Left lung (tissue), 10 donors: ENCODE results near the gene EZR. TPM values are rescaled to one million over a fixed set of nuclear protein-coding genes. Genes with fewer than 3 reads are reported as not detected.

Experiments
- ATAC-seq: fragments of 200-7000 bp; cut with Tn5 transposase; one replicate; pipeline ENCODE4 v1.9.1; 2020; ENCODE audit warnings: moderate library complexity
- DNase-seq, 4 donors: peaks; one replicate each; pipeline ENCODE4 v3.0.0-alpha.2; 2013 to 2020
- H3K27ac ChIP-seq, 2 donors: fragments of 200-600 bp; sonication (generic) in 1 of 2; one replicate each; pipeline versions ENCODE4 v1.5.0 to v1.8.0; 2020 to 2021
- H3K27me3 ChIP-seq, 2 donors: fragments of 200-600 bp; sonication (generic) in 1 of 2; one replicate each; pipeline versions ENCODE4 v1.5.0 to v1.8.0; 2020 to 2021
- H3K36me3 ChIP-seq, 2 donors: fragments of 200-600 bp; sonication (generic) in 1 of 2; one replicate each; pipeline versions ENCODE4 v1.5.0 to v1.8.0; 2020 to 2021
- H3K4me1 ChIP-seq, 2 donors: fragments of 200-600 bp; one replicate each; pipeline ENCODE4 v1.8.0; 2021
- H3K4me3 ChIP-seq, 2 donors: fragments of 200-600 bp; sonication (generic) in 1 of 2; one replicate each; pipeline versions ENCODE4 v1.5.0 to v1.8.0; 2020 to 2021; ENCODE audit warnings: mild to moderate bottlenecking in 1 of 2
- H3K9me3 ChIP-seq, 2 donors: fragments of 200-600 bp; sonication (generic) in 1 of 2; one replicate each; pipeline versions ENCODE4 v1.5.0 to v1.8.0; 2020 to 2021
- CTCF ChIP-seq, 2 donors: fragments of 200-600 bp; sonication (generic) in 1 of 2; IDR thresholded peaks; one replicate each; pipeline versions ENCODE4 v1.5.0 to v1.8.0; 2021; ENCODE audit warnings: antibody characterized with exemption in 2 of 2
- intact Hi-C, 2 donors: fragments of 100-400 bp; cut with DNase I; formaldehyde crosslinking; loops; one replicate each; pipeline versions ENCODE4 v1.11.2 to v1.14.2; 2022
- polyA plus RNA-seq, 6 donors: library from polyadenylated mRNA; unstranded; fragments of 120-200 nt; gene quantifications; one replicate each; pipeline ENCODE4 v1.2.1, GENCODE V29; 2013; ENCODE audit not compliant: insufficient read length in 6 of 6
- total RNA-seq, 2 donors: library from RNA; stranded (reverse); fragmentation: NEBNext Ultra II Directional; extraction: Animal tissue kit (Norgen Biotek cat#: 25700); gene quantifications; one replicate each; pipeline ENCODE4 v1.2.1, GENCODE V29; 2021
- donor health status: DM: no; HTN: yes; CAD: no.
- donor health status: DM: no; HTN: no; CAD: no.

EZR gene
- total and polyA plus RNA-seq, 8 donors: 140 to 328 (median 161) TPM

GRCh38 chr6:158832026-158832425 lies 12.9 kb upstream of the EZR start:
- TF ChIP-seq CTCF (IDR thresholded peaks at IDR 0.05): no peak
- intact Hi-C loops: no loop called here
- no peaks in the 10 kb centered on the region for H3K27me3 ChIP-seq

GRCh38 chr6:158831571-158831970 lies 12.4 kb upstream of the EZR start:
- Histone ChIP-seq H3K27ac (no peak overlapping the region), H3K27me3 (no peaks in the 10 kb centered on the region), H3K36me3 (no peaks in the 10 kb centered on the region), H3K9me3 (no peaks in the 10 kb centered on the region), H3K4me1 (peaks cover 0 to 8% of the 10 kb centered on the region in 2 donors), H3K4me3 (no peak overlapping the region)
- intact Hi-C loops: no loop called here
- no peak for TF ChIP-seq CTCF (IDR thresholded peaks at IDR 0.05)
- DNase-seq: no peak
- ATAC-seq: no peak

More at GRCh38 chr6:158832026-158832425, 12.9 kb upstream of the EZR start:
- Histone ChIP-seq H3K4me1 (peaks cover 0 to 8% of the 10 kb centered on the region in 2 donors), H3K27ac (no peak overlapping the region), H3K9me3 (no peaks in the 10 kb centered on the region), H3K4me3 (no peak overlapping the region), H3K36me3 (no peaks in the 10 kb centered on the region)
- DNase-seq (no peak), ATAC-seq (no peak)

- Histone ChIP-seq H3K27ac (no peak overlapping the region), H3K9me3 (no peaks in the 10 kb centered on the region), H3K36me3 (no peaks in the 10 kb centered on the region), H3K4me1 (peaks cover 0 to 8% of the 10 kb centered on the region in 2 donors), H3K27me3 (no peaks in the 10 kb centered on the region), H3K4me3 (no peak overlapping the region)
- TF ChIP-seq CTCF (IDR thresholded peaks at IDR 0.05): no peak
- intact Hi-C loops: no loop called here
- DNase-seq (no peak), ATAC-seq (no peak)
These were observed 11.6 kb upstream of the EZR start for GRCh38 chr6:158830736-158831135.

GRCh38 chr6:158828807-158829206 lies 9.6 kb upstream of the EZR start:
- Histone ChIP-seq H3K36me3 (no peaks in the 10 kb centered on the region), H3K4me3 (no peak overlapping the region), H3K27ac (no peak overlapping the region), H3K4me1 (no peaks in the 10 kb centered on the region), H3K9me3 (no peaks in the 10 kb centered on the region), H3K27me3 (no peaks in the 10 kb centered on the region)
- no peak for DNase-seq
- no peak for ATAC-seq
- no peak for TF ChIP-seq CTCF (IDR thresholded peaks at IDR 0.05)
- intact Hi-C loops: no loop called here

GRCh38 chr6:158826819-158827501 lies 7.8 kb upstream of the EZR start:
- no peaks in the 10 kb centered on the region for H3K36me3 ChIP-seq
- no peaks in the 10 kb centered on the region for H3K9me3 ChIP-seq
- no peak for TF ChIP-seq CTCF (IDR thresholded peaks at IDR 0.05)
- no peak overlapping the region for H3K27ac ChIP-seq
- intact Hi-C loops: no loop called here
- DNase-seq (no peak), ATAC-seq (no peak)
- no peaks in the 10 kb centered on the region for H3K27me3 ChIP-seq
- no peaks in the 10 kb centered on the region for H3K4me1 ChIP-seq
- H3K4me3 ChIP-seq: no peak overlapping the region
